ENCODE results near the gene ACTG1. TPM values are rescaled to one million over a fixed set of nuclear protein-coding genes. Genes with fewer than 3 reads are reported as not detected.

The ACTG1 gene
- total RNA-seq, 4 donors from 2014 or later: 1,023 to 5,472 (median 2,159) TPM

- DNase-seq: no peak
- Histone ChIP-seq H3K4me3 (no peak overlapping the region), H3K36me3 (no peaks in the 10 kb centered on the region), H3K27me3 (no peaks in the 10 kb centered on the region), H3K27ac (no peak overlapping the region), H3K4me1 (peaks cover 0 to 20% of the 10 kb centered on the region in 2 donors), H3K9me3 (no peaks in the 10 kb centered on the region)
- intact Hi-C loops (cut with DNase I; ENCODE audit: low total_unique reads): loop anchor here (5.0 kb wide), 1 partner anchor 90 kb away; the partner anchor contains the start of gene BAHCC1
- TF ChIP-seq POLR2A (IDR thresholded peaks at IDR 0.05): no peak
- TF ChIP-seq CTCF (IDR thresholded peaks at IDR 0.05): no peak
Measured at GRCh38 chr17:81487089-81487486, 25.5 kb downstream of the ACTG1 start.

- Histone ChIP-seq H3K27ac (no peak overlapping the region), H3K27me3 (no peaks in the 10 kb centered on the region), H3K4me3 (no peak overlapping the region), H3K4me1 (peaks cover 0 to 23% of the 10 kb centered on the region in 2 donors), H3K9me3 (no peaks in the 10 kb centered on the region), H3K36me3 (no peaks in the 10 kb centered on the region)
- no peak for TF ChIP-seq POLR2A (IDR thresholded peaks at IDR 0.05)
- TF ChIP-seq CTCF (IDR thresholded peaks at IDR 0.05): no peak
- DNase-seq: no peak
- intact Hi-C loops (cut with DNase I; ENCODE audit: low total_unique reads): loop anchor here (5.0 kb wide), 1 partner anchor 89 kb away; the partner anchor contains the start of gene BAHCC1
Measured at GRCh38 chr17:81486199-81486810, 26.3 kb downstream of the ACTG1 start.

- Histone ChIP-seq H3K9me3 (no peaks in the 10 kb centered on the region), H3K4me1 (peaks cover 0 to 30% of the 10 kb centered on the region in 2 donors), H3K27ac (no peak overlapping the region), H3K27me3 (no peaks in the 10 kb centered on the region), H3K36me3 (no peaks in the 10 kb centered on the region), H3K4me3 (peak overlapping the region in 1 of 2 donors; percentile 32)
- peak; percentile 84 to 87 for DNase-seq
- TF ChIP-seq POLR2A (IDR thresholded peaks at IDR 0.05): peak in 1 of 2 donors; percentile 37
- peak; percentile 92 to 100 (median 100) for TF ChIP-seq CTCF (IDR thresholded peaks at IDR 0.05)
- intact Hi-C loops (cut with DNase I; ENCODE audit: low total_unique reads): loop anchor here (5.0 kb wide), 3 partner anchors 97 to 227 kb away; no protein-coding TSS in a partner anchor
Measured at GRCh38 chr17:81484195-81484979, 28.2 kb downstream of the ACTG1 start.

- Histone ChIP-seq H3K36me3 (no peaks in the 10 kb centered on the region), H3K4me1 (peaks cover 0 to 27% of the 10 kb centered on the region in 2 donors), H3K27me3 (no peaks in the 10 kb centered on the region), H3K9me3 (no peaks in the 10 kb centered on the region), H3K27ac (no peak overlapping the region), H3K4me3 (peak overlapping the region in 1 of 2 donors; percentile 32)
- intact Hi-C loops (cut with DNase I; ENCODE audit: low total_unique reads): loop anchor here (5.0 kb wide), 3 partner anchors 97 to 227 kb away; no protein-coding TSS in a partner anchor
- TF ChIP-seq POLR2A (IDR thresholded peaks at IDR 0.05) (no peak), CTCF (IDR thresholded peaks at IDR 0.05) (no peak)
- DNase-seq: no peak
Measured at GRCh38 chr17:81483862-81484194, 28.8 kb downstream of the ACTG1 start.

Data from uterus (tissue), 4 donors.